ENCODE data around the gene WRAP53. TPM values are rescaled to one million over a fixed set of nuclear protein-coding genes. Genes with fewer than 3 reads are reported as not detected.
A peak's percentile ranks its signal among the peaks of the same experiment; 100 is the strongest.

Gene WRAP53
- total RNA-seq, 1 experiment from 2014 or later, result 22.6 TPM

GRCh38 chr17:7676533-7676932 lies 11.7 kb upstream of the WRAP53 start:
- H3K27me3 ChIP-seq (ENCODE audit: low read length), result no peaks in the 10 kb centered on the region
- DNase-seq, result no peak
- ATAC-seq, result no peak
- H3K9me2 ChIP-seq (replicated peaks; ENCODE audit: low read length), result no peaks in the 10 kb centered on the region
- H3K4me1 ChIP-seq (ENCODE audit: insufficient read depth, low read length), result no peaks in the 10 kb centered on the region
- no peak overlapping the region for H3K4me3 ChIP-seq (ENCODE audit: low read length)
- no peak overlapping the region for H2AFZ ChIP-seq (ENCODE audit: low read length)
- TF ChIP-seq, protein P1, sequence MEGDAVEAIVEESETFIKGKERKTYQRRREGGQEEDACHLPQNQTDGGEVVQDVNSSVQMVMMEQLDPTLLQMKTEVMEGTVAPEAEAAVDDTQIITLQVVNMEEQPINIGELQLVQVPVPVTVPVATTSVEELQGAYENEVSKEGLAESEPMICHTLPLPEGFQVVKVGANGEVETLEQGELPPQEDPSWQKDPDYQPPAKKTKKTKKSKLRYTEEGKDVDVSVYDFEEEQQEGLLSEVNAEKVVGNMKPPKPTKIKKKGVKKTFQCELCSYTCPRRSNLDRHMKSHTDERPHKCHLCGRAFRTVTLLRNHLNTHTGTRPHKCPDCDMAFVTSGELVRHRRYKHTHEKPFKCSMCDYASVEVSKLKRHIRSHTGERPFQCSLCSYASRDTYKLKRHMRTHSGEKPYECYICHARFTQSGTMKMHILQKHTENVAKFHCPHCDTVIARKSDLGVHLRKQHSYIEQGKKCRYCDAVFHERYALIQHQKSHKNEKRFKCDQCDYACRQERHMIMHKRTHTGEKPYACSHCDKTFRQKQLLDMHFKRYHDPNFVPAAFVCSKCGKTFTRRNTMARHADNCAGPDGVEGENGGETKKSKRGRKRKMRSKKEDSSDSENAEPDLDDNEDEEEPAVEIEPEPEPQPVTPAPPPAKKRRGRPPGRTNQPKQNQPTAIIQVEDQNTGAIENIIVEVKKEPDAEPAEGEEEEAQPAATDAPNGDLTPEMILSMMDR (conservative IDR thresholded peaks at IDR 0.05; ENCODE audit: low read depth, low read length), result no peak
- TF ChIP-seq EZH2phosphoT487 (IDR thresholded peaks at IDR 0.05; ENCODE audit: borderline replicate concordance, low read length), result no peak
- no peak for TF ChIP-seq EZH2 (IDR thresholded peaks at IDR 0.05; ENCODE audit: low read length, unreplicated experiment)
- no peaks in the 10 kb centered on the region for H4K20me1 ChIP-seq (ENCODE audit: low read length)
- H3K4me2 ChIP-seq (ENCODE audit: low read length), result no peak overlapping the region
- peaks cover 12% of the 10 kb centered on the region for H3K36me3 ChIP-seq (ENCODE audit: low read depth, low read length)
- CTCF ChIA-PET, result no interaction called here
- no peak overlapping the region for H3K27ac ChIP-seq (ENCODE audit: low read length)
- H3F3A ChIP-seq (ENCODE audit: low read length, unreplicated experiment), result no peaks in the 10 kb centered on the region
- no peaks in the 10 kb centered on the region for H3K9me3 ChIP-seq (ENCODE audit: low read length)
- no peak overlapping the region for H3K9ac ChIP-seq (ENCODE audit: low read length)
- intact Hi-C loops (cut with micrococcal nuclease), result no loop called here
- no peaks in the 10 kb centered on the region for H3K79me2 ChIP-seq (ENCODE audit: low read length)
- POLR2A ChIA-PET (ENCODE audit: unreplicated experiment), result no interaction called here
- BruUV-seq (replicated peaks), result no TSS peak

DNA sequence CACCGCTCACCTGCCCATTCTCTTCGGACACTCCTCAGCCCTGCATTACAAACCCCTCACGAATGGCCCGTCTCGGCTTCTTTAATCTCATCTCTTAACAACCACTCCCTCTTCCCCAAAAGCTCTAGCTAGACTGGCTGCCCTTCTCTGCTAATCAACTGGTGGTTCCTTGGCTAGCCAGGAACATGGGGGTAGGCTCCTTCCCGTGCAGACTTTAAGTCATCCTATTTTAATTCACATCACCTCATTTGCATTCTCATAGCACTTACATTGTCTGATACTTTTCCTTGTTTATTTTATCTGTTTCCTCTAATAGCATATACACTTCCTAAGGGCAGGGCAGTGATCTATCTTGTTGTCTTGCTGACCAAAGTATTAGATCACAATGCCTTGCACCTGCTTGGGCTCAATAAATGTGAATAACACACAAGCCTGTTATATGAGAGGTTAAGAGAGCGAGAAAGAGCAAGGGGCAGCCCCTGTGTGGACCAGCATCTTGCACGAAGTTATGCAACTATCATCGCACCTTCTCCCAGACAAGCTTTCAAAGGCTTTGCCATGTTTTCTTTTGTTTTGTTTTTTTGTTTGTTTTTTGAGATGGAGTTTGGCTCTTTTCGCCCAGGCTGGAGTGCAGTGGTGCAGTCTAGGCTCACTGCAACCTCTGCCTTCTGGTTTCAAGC lies 10.7 kb upstream of the WRAP53 start:
- Histone ChIP-seq H3K9ac (ENCODE audit: low read length) (no peak overlapping the region), H3K4me3 (ENCODE audit: low read length) (no peak overlapping the region), H3F3A (ENCODE audit: low read length, unreplicated experiment) (no peaks in the 10 kb centered on the region), H3K9me3 (ENCODE audit: low read length) (no peaks in the 10 kb centered on the region), H2AFZ (ENCODE audit: low read length) (no peak overlapping the region), H3K4me1 (ENCODE audit: insufficient read depth, low read length) (no peaks in the 10 kb centered on the region), H4K20me1 (ENCODE audit: low read length) (no peaks in the 10 kb centered on the region), H3K36me3 (ENCODE audit: low read depth, low read length) (peaks cover 12% of the 10 kb centered on the region), H3K27me3 (ENCODE audit: low read length) (no peaks in the 10 kb centered on the region), H3K9me2 (replicated peaks; ENCODE audit: low read length) (no peaks in the 10 kb centered on the region), H3K4me2 (ENCODE audit: low read length) (no peak overlapping the region), H3K79me2 (ENCODE audit: low read length) (peaks cover 3% of the 10 kb centered on the region), H3K27ac (ENCODE audit: low read length) (no peak overlapping the region)
- ChIA-PET POLR2A (ENCODE audit: unreplicated experiment) (no interaction called here), CTCF (no interaction called here)
- intact Hi-C loops (cut with micrococcal nuclease), result no loop called here
- ATAC-seq (no peak), DNase-seq (no peak)
- BruUV-seq (replicated peaks), result no TSS peak
- TF ChIP-seq EZH2 (IDR thresholded peaks at IDR 0.05; ENCODE audit: low read length, unreplicated experiment), result no peak
- TF ChIP-seq, protein P1 (conservative IDR thresholded peaks at IDR 0.05; ENCODE audit: low read depth, low read length), result no peak
- TF ChIP-seq EZH2phosphoT487 (IDR thresholded peaks at IDR 0.05; ENCODE audit: borderline replicate concordance, low read length), result no peak

- ATAC-seq (no peak), DNase-seq (no peak)
- Histone ChIP-seq H3K36me3 (ENCODE audit: low read depth, low read length) (no peaks in the 10 kb centered on the region), H3K9me3 (ENCODE audit: low read length) (no peaks in the 10 kb centered on the region), H3K4me2 (ENCODE audit: low read length) (peak overlapping the region; percentile 88), H3K9ac (ENCODE audit: low read length) (peak overlapping the region; percentile 88), H3F3A (ENCODE audit: low read length, unreplicated experiment) (no peaks in the 10 kb centered on the region), H4K20me1 (ENCODE audit: low read length) (peaks cover 7% of the 10 kb centered on the region; the same call in 1 of the 2 replicates), H3K9me2 (replicated peaks; ENCODE audit: low read length) (no peaks in the 10 kb centered on the region), H2AFZ (ENCODE audit: low read length) (no peak overlapping the region), H3K4me3 (ENCODE audit: low read length) (peak overlapping the region; percentile 85), H3K79me2 (ENCODE audit: low read length) (peaks cover 61% of the 10 kb centered on the region), H3K4me1 (ENCODE audit: insufficient read depth, low read length) (peaks cover 16% of the 10 kb centered on the region), H3K27me3 (ENCODE audit: low read length) (no peaks in the 10 kb centered on the region), H3K27ac (ENCODE audit: low read length) (no peak overlapping the region)
- intact Hi-C loops (cut with micrococcal nuclease), result loop anchor here (5.0 kb wide), 3 partner anchors 53 to 248 kb away; partner anchors contain the start of genes CD68, FGF11, SHBG and TMEM102
- ChIA-PET POLR2A (ENCODE audit: unreplicated experiment) (interaction anchor here (0.9 kb wide), 1 partner anchor 101 kb away, joined by 3 read pairs; the partner anchor contains the start of gene MPDU1), CTCF (no interaction called here)
- TF ChIP-seq EZH2 (IDR thresholded peaks at IDR 0.05; ENCODE audit: low read length, unreplicated experiment) (no peak), EZH2phosphoT487 (IDR thresholded peaks at IDR 0.05; ENCODE audit: borderline replicate concordance, low read length) (no peak)
- no TSS peak for BruUV-seq (replicated peaks)
These were observed 3.3 kb upstream of the WRAP53 start for GRCh38 chr17:7684851-7685532.

Data from PC-3 (cell line).